Fibroblast of skin of scalp (primary cell): ENCODE measurements around the gene TRIM61.
"Not testable (repeated sequence)": the region's sequence is repeated elsewhere in the genome, so short reads cannot be mapped to it uniquely, and the experiment has no call there.

Experiments
- DNase-seq: peaks from one replicate; pipeline ENCODE4 v3.0.0-alpha.2; 2013

Gene TRIM61

DNA sequence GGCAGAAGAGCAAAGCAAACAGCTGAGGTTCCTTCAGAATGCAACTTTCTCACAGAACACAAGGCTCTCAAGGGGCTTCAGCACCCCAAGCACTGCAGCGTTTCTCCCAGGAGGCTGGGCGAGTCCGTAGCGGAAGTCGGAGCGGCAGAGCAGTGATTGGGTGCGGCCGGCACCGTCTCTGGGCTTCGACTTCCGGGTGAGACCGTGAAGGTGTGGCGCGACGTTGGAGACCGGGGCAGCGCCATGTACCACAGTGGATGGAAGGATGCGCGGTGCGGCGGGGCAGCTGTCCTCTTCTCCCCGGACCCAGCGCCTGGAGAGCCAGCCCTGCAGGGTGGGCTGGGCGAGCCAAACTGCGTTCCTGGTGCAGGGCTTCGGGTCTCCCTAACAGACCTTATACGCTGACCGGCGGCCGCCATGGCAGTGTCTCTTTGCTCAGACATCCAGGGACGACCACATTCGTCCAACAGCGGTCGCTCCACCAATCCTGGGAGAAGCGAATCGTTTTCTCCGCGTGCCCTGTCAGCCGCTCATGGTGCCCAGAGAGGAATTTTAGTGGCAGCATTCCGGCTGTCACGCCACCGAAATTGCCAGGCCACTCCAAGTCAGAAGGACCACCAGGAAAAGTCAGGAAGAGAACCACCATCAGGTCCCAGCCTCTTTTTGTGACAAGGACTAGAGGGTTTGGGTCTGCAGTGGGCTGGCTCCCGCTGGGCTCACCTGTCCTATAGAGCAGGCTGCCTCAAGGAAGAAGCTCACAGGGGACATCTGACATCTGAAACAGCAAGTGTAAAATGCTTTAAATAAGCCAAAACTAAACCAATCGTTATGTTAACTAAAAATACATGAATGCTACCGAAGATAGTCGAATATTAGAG lies 20.5 kb downstream of the TRIM61 start:
- peak; percentile 77 for DNase-seq

DNA sequence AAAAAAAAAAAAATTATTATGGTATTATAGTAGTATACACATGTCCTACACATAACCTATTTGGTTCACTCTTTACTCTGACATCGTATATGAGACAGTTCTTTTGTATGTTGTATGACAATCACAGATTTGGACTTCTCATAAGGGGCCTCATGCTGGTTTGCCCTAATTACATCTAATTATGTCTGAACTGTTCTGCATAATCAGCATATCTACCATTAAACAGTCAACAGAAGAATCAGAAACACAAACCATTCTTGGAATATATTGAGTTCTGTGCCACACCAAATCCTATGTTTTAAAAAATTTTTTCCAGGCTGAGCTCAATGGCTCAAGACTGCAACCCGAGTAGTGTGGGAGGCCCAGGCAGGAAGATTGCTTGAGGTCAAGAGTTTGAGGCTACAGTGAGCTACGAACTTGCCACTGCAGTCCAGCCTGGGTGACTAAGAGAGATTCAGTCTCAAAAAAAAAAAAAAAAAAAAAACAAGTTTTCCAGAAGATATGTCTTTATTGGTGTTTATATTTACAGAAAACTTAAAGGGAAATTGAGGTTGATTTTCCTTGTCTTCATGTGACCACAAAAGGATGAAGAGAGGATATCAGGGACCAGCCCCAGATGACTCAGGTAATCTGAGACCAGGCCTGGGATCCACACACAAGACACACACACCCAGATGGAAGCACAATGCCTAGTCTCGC lies 22.2 kb downstream of the TRIM61 start:
- DNase-seq, result no peak

DNA sequence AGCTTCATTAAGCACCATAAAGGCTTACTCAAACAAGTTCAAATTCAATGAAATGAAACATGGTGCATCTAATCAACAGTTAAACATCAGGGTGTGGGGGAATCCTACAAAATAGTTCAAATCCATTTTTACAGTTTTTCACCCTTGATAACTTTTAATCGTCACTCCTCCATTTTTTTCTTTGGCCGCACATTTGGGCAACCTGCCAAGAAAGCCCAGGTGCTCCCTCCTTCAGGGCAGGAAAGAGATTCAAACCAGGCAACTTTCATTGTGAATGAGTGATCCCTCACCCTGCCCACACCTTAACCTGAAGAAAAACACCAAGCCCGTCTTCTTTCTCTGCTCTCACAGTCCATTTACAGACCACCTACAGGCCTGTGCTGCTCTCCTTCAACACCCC lies 24.9 kb downstream of the TRIM61 start:
- no peak for DNase-seq

DNA sequence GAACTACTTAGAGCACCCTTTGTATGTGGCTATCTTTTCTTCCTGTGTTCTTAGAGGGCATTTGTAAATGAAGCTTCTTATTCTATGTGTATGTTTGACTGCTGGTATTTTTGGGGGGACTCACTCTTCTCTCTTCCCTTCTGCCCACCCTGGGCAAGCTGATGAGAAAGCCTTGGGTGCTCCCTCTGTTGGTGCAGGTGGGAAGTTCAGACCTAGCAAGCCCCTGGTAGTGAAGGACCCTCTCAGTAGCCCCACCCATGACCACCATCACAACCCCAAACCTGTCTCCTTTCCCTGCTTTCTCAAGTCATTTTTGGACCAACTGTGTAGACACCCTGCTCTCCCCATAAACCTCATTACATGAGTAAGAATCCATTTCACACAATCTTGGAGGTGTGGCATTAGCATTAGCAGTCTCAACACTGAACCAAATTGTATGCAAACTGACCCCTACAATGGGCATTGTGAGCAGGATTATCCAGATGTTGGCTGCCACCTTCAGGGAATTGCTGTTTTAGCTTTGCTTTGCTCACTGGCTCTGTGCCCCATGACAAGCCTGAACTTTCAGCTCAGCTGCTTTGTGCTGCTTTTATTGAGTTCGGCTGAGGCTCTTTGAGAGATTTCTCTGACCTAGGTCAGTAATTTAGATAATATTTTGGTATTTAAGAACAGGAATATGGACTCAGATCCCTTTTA lies 27.9 kb downstream of the TRIM61 start:
- DNase-seq, result no peak

DNA sequence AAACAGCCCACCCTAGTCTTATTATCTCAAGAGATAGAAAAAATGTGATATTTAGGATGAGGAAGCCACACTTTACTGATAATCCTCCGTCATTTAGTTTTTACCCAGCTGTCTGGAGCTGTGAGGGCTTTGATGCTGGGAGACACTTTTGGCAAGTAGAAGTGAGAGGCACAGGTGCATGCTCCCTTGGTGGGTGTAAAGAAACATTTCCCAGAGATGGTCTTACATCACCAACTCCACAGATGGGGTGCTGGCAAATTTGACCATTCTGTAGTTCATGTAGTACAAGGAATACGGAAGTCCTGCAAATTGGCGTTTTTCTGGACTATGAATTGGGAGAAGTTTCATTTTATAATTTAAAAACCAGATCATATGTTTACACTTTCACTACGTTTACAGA lies 28.5 kb downstream of the TRIM61 start:
- no peak for DNase-seq

DNA sequence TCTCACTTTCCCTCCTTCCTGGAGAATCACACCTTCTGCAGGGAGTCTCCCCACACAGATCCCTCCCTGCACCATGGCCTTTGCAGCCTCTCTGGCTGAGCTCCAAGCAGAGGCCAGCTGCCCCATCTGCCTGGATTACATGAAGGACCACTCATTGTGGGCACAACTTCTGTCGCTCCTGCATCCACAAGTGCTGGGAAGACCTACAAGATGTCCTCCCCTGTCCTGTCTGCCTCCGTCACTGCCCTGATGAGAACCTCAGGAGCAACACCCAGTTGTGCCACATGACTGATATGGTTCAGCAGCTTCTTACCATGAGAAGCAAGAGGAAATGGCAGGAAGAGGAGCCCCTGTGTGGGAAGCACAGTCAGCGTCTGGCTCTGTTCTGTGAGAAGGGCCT lies 29.5 kb downstream of the TRIM61 start:
- not testable (repeated sequence) for DNase-seq

DNA sequence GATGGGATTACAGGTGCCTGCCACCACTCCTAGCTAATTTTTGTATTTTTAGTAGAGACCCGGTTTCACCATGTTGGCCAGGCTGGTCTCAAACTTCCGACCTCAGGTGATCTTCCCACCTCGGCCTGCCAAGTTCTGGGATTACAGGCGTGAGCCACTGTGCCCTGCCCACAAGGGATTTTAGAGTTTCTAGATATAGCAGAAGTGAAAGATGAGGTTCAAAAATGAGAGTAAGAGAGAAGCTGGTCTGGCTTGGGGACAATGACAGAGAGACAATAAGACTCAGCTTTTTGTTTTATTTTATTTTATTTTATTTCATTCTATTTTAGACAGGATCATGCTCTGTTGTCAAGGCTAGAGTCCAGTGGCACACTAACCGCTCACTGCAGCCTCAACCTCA lies 30.6 kb downstream of the TRIM61 start:
- no peak for DNase-seq

DNA sequence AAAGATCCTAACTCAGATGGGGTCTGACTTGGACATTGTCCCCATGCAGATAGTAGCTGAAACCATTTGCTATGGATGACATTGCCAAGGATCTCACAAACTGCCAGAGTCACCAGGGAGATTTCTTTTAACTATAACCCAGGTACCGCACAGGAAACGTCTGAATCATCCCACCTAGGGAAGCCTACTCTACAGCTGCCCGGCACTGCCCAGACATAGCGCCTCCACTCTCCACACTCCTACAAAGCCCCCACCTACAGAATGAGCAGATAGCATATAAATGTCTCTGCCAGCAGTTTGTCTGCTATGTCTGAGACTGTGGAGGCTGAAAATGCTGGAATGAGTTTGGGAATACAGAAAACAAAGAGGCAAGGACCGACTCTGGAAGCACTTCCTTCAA lies 32.3 kb downstream of the TRIM61 start:
- no peak for DNase-seq

DNA sequence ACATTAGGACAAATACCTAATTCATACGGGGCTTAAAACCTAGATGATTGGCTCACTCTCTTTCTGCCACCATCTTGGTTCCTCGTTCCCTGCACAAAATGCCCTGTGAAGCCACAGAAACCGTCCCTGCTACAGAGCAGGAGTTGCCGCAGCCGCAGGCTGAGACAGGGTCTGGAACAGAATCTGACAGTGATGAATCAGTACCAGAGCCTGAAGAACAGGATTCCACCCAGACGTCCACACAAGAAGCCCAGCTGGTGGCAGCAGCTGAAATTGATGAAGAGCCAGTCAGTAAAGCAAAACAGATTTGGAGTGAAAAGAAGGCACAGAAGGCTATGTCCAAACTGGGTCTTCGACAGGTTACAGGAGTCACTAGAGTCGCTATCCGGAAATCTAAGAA lies 34.3 kb downstream of the TRIM61 start:
- DNase-seq, result no peak

DNA sequence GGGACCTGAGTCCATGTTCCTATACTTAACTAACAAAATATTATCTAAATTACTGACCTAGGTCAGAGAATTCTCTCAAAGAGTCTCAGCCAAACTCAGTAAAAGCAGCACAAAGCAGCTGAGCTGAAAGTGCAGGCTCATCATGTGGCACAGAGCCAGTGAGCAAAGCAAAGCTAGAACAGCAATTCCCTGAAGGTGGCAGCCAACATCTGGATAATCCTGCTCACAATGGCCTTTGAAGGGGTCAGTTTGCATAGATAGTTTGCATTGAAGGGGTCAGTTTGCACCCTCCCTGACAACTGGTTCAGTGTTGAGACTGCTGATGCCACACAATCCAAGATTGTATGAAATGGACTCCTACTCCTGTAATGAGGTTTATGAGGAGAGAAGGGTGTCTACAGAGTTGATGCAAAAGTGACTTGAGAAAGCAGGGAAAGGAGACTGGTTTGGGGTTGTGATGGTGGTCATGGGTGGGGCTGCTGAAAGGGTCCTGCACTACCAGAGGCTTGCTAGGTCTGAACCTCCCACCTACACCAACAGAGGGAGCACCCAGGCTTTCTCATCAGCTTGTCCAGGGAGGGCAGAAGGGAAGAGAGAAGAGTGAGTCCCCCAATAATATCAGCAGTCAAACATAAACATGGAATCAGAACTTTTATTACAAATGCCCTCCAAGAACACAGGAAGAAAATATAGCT lies 39.7 kb downstream of the TRIM61 start:
- peak; percentile 20 for DNase-seq

DNA sequence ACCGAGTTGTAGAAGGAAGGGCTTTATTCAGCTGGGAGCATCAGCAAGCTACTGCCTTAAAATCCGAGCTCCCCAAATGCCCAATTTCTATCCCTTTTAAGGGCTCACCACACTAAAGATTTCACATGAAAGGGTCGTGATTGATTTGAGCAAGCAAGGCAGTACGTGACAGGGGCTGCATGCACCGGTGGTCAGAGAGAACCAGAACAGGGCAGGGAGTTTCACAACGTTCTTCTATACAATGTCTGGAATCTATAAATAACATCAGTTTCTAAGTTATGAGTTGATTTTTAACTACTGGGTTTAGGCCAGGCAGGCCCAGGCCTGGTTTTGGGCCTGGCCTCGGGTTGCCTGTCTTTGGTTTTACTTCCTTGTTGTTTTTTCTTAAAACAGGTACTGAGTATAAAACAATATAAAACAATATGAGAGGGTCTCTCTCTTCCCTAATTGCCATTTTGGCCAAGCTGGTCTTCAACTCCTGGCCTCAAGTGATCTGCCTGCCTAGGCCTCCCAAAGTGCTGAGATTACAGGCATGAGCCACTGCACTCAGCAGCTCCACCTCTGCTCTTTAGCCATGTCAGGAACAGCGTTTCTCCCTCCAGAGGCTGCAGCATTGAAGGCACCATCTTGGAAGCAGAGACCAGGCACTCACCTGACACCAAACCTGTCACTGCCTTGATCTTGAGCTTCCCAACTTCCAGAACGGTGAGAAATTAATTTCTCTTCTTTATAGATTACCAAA lies 41.4 kb downstream of the TRIM61 start:
- DNase-seq, result not testable (repeated sequence)

DNA sequence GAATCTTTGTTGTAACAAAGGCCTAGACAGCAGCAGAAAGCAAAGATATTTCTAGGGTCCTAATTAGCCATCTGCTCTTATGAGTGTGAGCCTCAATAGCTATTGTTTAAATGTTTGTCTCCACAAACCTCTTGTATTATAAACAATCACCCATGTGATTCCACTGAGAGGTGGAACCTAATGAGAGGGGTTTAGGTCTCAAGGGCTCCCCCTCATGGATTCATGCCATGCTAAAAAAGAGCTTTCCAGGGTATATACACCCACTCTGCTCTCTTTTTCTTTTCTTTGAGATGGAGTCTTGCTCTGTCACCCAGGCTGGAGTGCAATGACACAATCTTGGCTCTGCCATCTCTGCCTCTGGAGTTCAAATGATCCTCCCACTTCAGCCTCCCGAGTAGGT lies 42.1 kb downstream of the TRIM61 start:
- no peak for DNase-seq

DNA sequence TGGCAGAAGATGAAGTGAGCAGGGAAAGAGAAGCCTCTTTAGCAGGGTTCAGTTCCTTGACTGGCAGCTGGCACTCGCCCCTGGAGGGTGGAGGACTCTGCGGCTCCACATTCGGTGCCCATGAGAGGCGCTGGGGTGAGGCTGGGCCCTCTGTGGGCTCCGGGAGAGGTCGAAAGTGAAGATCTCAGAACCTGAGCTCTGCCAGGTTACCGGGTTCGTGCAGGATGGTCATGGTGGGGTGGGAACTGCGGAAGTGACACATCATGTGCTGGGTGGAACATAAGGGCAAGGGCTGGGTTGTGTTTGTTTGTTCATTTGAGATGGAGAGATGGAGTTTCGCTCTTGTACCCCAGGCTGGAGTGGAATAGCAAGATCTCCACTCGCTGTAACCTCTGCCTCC lies 44.2 kb downstream of the TRIM61 start:
- no peak for DNase-seq

DNA sequence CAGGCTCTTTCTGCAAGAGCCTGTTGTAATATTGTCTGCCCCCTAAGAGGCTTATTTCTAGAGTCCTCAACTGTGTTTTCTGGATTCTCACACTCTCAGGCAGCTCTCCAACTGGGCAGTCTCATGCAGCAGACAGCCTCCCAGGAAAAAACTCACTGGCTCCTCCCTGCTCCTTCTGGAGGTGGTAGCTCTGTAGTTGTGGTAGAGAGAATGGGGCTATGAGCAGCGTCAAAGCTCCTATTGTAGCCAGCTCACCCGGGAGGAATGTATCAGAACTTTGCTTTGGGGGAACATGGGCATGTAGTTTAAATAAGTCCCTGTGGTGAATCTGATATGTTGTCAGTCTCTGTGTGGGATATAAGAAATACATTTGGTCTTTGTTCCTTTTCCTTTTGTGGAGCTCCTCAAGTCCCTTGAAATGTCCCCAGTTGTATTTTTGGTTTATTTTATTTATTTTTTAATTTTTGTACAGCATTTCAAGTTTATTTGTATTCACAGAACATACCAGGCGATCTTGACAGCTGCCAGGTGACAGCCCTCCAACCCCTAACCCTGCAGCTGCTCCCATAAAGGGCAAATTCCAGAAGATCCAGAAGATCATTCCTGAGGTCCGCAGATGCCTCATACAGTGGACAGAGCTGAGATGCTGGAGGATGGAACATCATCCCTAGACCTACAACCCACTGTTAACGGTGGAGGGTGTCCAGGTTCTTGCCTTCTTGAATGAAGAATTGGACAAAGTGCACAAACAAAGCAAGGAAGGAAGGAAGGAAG lies 45.7 kb downstream of the TRIM61 start:
- peak; percentile 37 for DNase-seq

DNA sequence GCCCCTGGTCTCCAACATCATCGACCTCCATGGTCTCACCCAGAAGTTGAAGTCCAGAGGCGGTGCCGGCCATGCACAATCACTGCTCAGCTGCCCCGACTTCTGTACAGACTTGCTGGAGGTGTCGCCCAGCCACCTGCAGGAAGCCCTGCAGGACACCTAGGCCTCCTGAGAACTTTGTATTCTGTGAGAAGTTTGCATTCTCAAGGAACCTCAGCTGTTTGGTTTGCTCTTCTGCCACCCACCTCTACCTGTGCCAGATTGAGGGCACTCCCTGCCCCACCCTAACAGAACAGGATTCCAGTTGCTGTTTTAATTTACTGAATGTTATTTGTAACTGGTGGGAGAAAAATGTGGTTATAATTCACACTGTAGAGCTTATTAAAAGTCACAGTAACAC lies 46.8 kb downstream of the TRIM61 start:
- no peak for DNase-seq

DNA sequence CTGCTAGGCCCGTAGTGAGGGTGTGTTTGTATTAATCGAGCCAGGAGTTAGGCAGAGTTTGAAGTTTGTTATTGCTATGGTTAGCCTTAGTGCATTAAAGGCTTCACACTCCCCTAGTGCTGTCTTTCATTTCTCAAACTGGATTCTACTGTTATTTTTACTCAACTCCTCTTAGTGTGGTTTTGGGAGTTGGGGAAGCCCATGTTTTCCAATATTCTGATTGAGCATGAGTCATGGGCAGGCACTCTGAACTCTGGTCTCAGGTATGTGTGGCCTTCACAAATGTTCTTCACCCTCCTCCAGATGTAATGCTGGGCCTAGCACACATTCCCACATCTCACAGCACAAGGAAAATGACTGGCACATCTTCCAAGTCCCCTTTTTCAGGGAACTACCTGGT lies 50.4 kb downstream of the TRIM61 start:
- not testable (repeated sequence) for DNase-seq

DNA sequence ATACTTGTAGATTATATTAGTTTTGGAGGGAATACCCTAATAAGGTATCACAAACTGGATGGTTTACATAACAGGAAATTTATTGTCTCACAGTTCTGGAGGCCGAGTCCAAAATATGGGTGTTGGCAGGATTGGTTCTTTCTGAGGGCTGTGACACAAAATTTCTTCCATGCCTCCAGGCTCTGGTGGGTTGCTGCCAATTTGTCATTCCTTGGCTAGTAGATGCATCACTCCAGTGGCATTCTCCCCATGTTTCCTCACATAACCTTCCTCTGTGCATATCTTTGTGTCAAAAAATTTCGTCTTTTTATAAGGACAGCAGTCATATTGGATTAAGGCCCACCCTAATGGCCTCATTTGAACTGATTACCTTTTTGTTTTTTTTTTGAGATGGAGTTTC lies 51.2 kb downstream of the TRIM61 start:
- peak; percentile 62 for DNase-seq

DNA sequence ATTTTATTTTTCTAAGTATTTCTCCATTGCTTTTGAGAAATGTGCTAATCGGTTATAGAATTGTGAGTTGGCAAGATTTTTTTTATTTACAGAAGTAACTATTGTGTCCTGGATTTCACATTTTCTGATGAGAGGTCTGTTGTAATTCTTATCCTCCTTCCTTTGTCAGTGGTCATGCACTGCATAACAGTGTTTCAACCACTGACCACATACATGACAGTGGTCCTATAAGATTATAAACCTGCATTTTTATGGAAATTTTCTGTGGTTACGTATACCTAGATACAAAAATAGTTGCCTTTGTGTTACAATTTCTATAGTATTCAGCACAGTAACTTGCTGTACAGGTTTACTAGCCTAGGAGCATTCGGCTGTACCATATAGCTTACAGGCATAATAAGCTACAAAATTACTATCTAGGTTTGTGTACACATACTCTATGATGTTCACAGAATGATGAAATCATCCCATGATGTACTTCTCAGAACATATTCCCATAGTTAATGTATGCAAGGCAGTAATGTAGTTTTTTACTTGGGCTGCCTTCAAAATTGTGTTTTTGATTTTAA lies 52.7 kb downstream of the TRIM61 start:
- no peak for DNase-seq

DNA sequence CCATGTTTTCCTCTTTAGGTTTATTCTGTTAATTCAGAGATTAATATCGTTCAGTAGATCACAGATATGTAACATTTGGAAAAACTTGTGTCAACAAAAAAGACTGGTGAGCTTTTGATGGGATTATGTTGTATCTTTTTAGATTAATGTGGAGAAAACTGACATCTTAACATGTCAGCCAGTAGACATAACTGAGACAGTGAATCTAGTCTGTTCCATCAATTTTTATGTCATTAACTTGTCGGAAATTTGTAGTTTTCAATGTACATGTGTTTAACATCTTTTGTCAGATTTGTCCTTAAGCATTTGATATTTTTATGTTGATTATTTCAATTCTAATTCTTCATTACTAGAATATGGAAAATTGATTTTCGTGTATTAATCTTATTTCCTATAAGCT lies 58.5 kb downstream of the TRIM61 start:
- no peak for DNase-seq
